Central memory CD8-positive, alpha-beta T cell (primary cell): ENCODE results near the gene ITPR1.
A peak's percentile ranks its signal among the peaks of the same experiment; 100 is the strongest.

ENCODE experiments used
- ATAC-seq: fragments of 150-1000 bp; cut with Tn5 transposase; replicated peaks from 2 replicates; pipeline ENCODE4 v1.10.0; 2022; ENCODE audit warnings: mild to moderate bottlenecking, moderate FRiP score, moderate number of reproducible peaks; ENCODE audit not compliant: poor library complexity, severe bottlenecking; ENCODE audit errors: extremely low read depth
- DNase-seq, 2 donors: peaks; one replicate each; pipeline ENCODE4 v3.0.0; 2021; ENCODE audit warnings: low spot score in 2 of 2
- H3K27ac Mint-ChIP-seq: one replicate; pipeline ENCODE4 v1.8.0; 2022; ENCODE audit warnings: low read depth, mild to moderate bottlenecking, moderate library complexity, mixed read lengths
- H3K27me3 Mint-ChIP-seq: one replicate; pipeline ENCODE4 v1.8.0; 2022; ENCODE audit warnings: mixed read lengths
- H3K36me3 Mint-ChIP-seq: one replicate; pipeline ENCODE4 v1.8.0; 2022; ENCODE audit warnings: mild to moderate bottlenecking, moderate library complexity, mixed read lengths; ENCODE audit not compliant: insufficient read depth
- H3K4me1 Mint-ChIP-seq: one replicate; pipeline ENCODE4 v1.8.0; 2022; ENCODE audit warnings: mixed read lengths
- H3K4me3 Mint-ChIP-seq: one replicate; pipeline ENCODE4 v1.8.0; 2022; ENCODE audit warnings: mild to moderate bottlenecking, moderate library complexity, mixed read lengths
- H3K9me3 Mint-ChIP-seq: one replicate; pipeline ENCODE4 v1.8.0; 2022; ENCODE audit warnings: mixed read lengths

Gene ITPR1

GRCh38 chr3:4505688-4506558 lies 12.8 kb downstream of the ITPR1 start:
- H3K9me3 Mint-ChIP-seq = no peaks in the 10 kb centered on the region
- ATAC-seq (no peak), DNase-seq (no peak)
- no peaks in the 10 kb centered on the region for H3K27me3 Mint-ChIP-seq
- H3K27ac Mint-ChIP-seq = peak overlapping the region; percentile 12
- peaks cover 9% of the 10 kb centered on the region for H3K36me3 Mint-ChIP-seq
- peak overlapping the region; percentile 25 for H3K4me3 Mint-ChIP-seq
- H3K4me1 Mint-ChIP-seq = peaks cover 54% of the 10 kb centered on the region

- H3K4me1 Mint-ChIP-seq = peaks cover 55% of the 10 kb centered on the region
- H3K4me3 Mint-ChIP-seq = peak overlapping the region; percentile 25
- H3K9me3 Mint-ChIP-seq = no peaks in the 10 kb centered on the region
- no peak for ATAC-seq
- no peaks in the 10 kb centered on the region for H3K27me3 Mint-ChIP-seq
- peak overlapping the region; percentile 12 for H3K27ac Mint-ChIP-seq
- DNase-seq = no peak
- H3K36me3 Mint-ChIP-seq = peaks cover 10% of the 10 kb centered on the region
These were observed 13.4 kb downstream of the ITPR1 start for GRCh38 chr3:4506559-4507023.

- DNase-seq (no peak), ATAC-seq (no peak)
- no peak overlapping the region for H3K27ac Mint-ChIP-seq
These were observed 14.0 kb downstream of the ITPR1 start for GRCh38 chr3:4507024-4507596.

GRCh38 chr3:4508048-4508981 lies 15.2 kb downstream of the ITPR1 start:
- Mint-ChIP-seq H3K9me3 (no peaks in the 10 kb centered on the region), H3K27me3 (no peaks in the 10 kb centered on the region), H3K4me1 (peaks cover 55% of the 10 kb centered on the region), H3K27ac (no peak overlapping the region), H3K36me3 (peaks cover 4% of the 10 kb centered on the region), H3K4me3 (no peak overlapping the region)
- ATAC-seq (no peak), DNase-seq (no peak)

More at GRCh38 chr3:4507024-4507596, 14.0 kb downstream of the ITPR1 start:
- Mint-ChIP-seq H3K4me3 (no peak overlapping the region), H3K27me3 (no peaks in the 10 kb centered on the region), H3K36me3 (peaks cover 5% of the 10 kb centered on the region), H3K9me3 (no peaks in the 10 kb centered on the region), H3K4me1 (peaks cover 55% of the 10 kb centered on the region)

- DNase-seq (no peak), ATAC-seq (no peak)
- Mint-ChIP-seq H3K4me1 (peaks cover 52% of the 10 kb centered on the region), H3K9me3 (no peaks in the 10 kb centered on the region), H3K4me3 (no peak overlapping the region), H3K27ac (no peak overlapping the region), H3K27me3 (no peaks in the 10 kb centered on the region), H3K36me3 (peaks cover 4% of the 10 kb centered on the region)
These were observed 15.9 kb downstream of the ITPR1 start for GRCh38 chr3:4509043-4509442.

- Mint-ChIP-seq H3K27ac (no peak overlapping the region), H3K36me3 (peaks cover 4% of the 10 kb centered on the region), H3K4me1 (peaks cover 41% of the 10 kb centered on the region), H3K9me3 (no peaks in the 10 kb centered on the region), H3K27me3 (no peaks in the 10 kb centered on the region), H3K4me3 (no peak overlapping the region)
- DNase-seq (no peak), ATAC-seq (no peak)
These were observed 17.0 kb downstream of the ITPR1 start for GRCh38 chr3:4509983-4510755.

DNA sequence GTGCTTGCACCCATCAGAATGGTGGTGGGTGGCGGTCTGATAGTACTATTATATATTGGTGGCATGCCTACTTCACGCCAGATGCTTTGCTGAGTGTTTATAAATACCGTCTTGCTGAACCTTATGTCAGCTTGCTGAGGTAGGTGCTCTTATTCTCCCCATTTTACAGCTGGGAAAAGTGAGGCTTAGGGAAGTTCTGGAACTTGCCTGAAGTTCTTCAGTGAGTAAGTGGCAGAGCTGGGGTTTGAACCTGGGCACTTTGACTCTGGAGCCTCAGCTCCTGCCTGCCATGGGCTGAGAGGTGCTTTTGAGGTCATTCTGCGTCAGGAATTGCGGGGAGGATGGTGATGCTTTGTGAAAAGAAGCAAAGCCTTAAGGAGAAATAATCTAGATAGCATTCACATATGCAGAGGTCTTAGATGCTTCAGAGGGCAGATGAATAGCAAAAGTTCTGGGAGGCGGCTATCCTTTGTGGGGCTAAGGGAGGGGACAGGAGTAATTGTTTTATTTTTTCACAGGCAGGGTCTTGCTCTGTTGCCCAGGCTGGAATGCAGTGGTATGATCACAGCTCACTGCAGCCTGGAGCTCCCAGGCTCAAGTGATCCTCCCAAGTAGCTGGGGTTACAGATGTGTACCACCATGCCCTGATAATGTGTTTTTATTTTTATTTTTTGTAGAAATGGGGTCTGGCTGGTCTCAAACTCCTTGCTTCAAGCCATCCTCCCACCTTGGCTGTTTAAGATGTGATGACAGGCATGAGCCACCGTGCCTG lies 18.5 kb downstream of the ITPR1 start:
- peaks cover 4% of the 10 kb centered on the region for H3K36me3 Mint-ChIP-seq
- ATAC-seq = no peak
- DNase-seq = no peak
- H3K4me1 Mint-ChIP-seq = peaks cover 27% of the 10 kb centered on the region
- H3K4me3 Mint-ChIP-seq = no peak overlapping the region
- no peaks in the 10 kb centered on the region for H3K27me3 Mint-ChIP-seq
- H3K27ac Mint-ChIP-seq = no peak overlapping the region
- H3K9me3 Mint-ChIP-seq = no peaks in the 10 kb centered on the region

DNA sequence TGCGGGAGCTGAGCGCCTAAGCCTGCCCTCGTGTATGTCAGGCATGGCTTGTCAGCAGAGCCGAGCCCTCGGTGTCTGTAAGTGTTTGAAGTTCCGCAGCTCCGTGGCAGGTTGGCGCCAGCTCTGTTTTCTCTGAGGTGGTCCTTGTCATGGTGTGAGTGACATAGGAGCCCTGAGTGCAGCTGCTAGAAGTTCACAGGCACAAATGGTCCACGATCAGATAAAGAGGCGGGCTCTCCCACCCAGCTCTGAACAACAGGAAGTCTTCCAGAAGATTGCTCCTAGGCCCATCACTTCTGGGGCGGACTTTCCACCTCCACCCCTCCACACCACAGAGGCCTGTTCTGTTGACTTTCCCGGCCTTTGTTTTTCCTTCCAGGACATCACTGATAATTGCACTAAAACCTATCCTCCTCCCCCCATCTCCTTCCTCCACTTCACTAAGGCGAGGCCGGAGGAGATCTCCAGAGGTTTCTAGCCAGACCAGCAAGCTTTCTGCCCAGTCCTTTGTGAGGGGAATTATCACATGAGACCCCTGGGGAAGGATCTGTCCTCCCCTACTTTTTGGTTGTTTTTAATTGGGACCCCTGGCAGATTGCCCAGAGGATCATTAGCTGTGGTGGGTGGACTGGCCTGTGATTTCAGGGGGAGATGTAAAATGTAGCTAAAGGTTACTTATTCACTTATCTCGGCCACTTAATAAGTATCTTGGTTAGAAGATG lies 19.9 kb downstream of the ITPR1 start:
- DNase-seq (no peak), ATAC-seq (no peak)
- Mint-ChIP-seq H3K27me3 (no peaks in the 10 kb centered on the region), H3K27ac (no peak overlapping the region), H3K36me3 (peaks cover 5% of the 10 kb centered on the region), H3K9me3 (no peaks in the 10 kb centered on the region), H3K4me1 (peaks cover 24% of the 10 kb centered on the region), H3K4me3 (no peak overlapping the region)

DNA sequence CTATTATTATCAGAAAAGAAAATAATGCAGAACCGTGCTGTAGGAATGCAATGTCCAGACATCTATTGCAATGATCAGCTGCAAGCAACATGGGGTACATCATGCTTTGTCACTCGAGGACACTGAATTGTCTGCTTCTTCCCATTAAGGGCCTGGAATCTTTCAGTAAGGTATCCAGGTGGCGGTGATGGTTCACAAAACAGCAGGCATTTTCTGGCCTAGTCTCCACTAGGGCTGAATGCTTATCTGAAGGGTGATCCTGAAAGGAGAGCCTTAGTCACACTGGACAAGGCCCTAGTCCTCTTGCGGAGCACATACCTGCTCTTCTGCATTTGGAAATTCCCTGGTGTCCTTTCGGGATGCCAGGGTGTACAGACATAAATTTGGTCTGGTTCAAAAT lies 21.2 kb downstream of the ITPR1 start:
- ATAC-seq (no peak), DNase-seq (no peak)
- H3K4me1 Mint-ChIP-seq = peaks cover 34% of the 10 kb centered on the region
- no peaks in the 10 kb centered on the region for H3K27me3 Mint-ChIP-seq
- H3K4me3 Mint-ChIP-seq = no peak overlapping the region
- no peaks in the 10 kb centered on the region for H3K9me3 Mint-ChIP-seq
- H3K36me3 Mint-ChIP-seq = peaks cover 5% of the 10 kb centered on the region
- no peak overlapping the region for H3K27ac Mint-ChIP-seq

DNA sequence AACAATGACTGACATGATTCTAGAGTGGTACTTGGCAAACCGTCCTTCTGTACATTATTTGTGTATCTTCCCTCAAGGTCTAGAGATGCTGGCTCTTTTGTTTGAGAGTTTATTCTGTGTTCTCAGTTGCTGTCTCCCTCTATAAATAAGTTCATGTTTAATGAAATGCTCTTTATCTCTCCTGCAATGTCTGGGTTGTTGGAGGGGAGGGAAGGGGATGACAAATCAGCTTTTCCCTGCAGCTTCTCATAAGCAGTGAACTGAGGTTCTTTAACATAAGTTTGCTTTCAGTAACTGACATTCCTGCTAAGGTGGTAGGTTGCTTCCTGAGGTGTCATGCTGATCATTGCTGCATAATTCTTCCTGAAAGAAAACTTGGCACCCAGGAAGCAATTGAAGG lies 21.8 kb downstream of the ITPR1 start:
- Mint-ChIP-seq H3K27ac (no peak overlapping the region), H3K4me1 (peaks cover 36% of the 10 kb centered on the region), H3K9me3 (no peaks in the 10 kb centered on the region), H3K4me3 (no peak overlapping the region), H3K36me3 (peaks cover 5% of the 10 kb centered on the region), H3K27me3 (no peaks in the 10 kb centered on the region)
- ATAC-seq (no peak), DNase-seq (no peak)
